ENCODE measurements around the gene VPS51. TPM values are rescaled to one million over a fixed set of nuclear protein-coding genes. Genes with fewer than 3 reads are reported as not detected.
A peak's percentile ranks its signal among the peaks of the same experiment; 100 is the strongest.

Gene VPS51
- total and polyA plus RNA-seq, 5 donors from 2014 or later = 84.2 to 234 (median 96.9) TPM

DNA sequence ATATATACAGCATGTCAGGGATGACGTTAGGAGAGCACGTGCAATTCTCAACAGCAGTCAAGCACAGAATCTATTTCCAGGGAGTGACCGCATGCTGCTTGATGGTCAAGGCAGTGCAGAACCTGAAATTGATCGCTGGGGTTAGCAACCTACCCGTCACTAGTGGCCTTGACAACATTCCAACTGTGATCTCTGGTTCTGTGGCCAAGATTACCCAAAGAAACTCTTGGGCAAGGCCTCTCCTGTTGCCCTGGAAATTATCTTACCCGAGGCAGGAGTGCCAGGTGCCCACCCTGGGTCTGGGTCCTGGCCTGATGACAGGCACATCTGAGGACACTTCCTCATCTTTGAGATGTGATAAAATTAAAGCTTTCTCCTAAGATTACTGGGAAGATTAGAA is 17.8 kb downstream of the VPS51 start:
- no peak overlapping the region for H3K27ac ChIP-seq (ENCODE audit: insufficient read depth, low read length, poor library complexity, severe bottlenecking)

DNA sequence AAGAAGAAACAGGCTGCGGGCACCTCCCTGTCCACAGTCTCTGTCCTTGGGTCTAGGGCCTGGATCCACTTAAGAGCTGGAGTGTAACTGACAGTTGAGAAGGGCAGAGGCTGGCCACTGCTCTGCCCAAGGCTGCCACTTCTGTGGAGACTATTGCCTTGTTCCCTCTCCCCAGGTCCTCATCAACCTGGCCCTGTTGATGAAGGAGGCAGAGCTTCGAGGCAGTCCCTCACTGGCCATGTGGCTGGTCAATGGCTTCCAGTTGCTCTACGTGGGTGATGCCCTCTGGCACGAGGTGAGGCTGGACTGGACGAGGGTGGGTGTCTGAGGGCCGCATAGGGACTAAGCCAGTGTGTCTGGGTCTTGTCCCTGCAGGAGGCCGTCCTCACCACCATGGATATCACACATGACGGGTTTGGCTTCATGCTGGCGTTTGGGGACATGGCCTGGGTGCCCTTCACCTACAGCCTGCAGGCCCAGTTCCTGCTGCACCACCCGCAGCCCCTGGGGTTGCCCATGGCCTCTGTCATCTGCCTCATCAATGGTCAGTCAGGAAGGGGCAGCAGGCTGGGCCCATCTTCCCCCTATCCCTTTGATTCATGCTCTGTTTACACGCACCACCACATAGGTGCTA is 18.6 kb downstream of the VPS51 start:
- H3K4me1 Mint-ChIP-seq = peaks cover 4 to 68% (median 33%) of the 10 kb centered on the region in 4 donors
- peaks cover 5% of the 10 kb centered on the region for H3K27me3 Mint-ChIP-seq
- no peak overlapping the region for H3K27ac ChIP-seq (ENCODE audit: insufficient read depth, low read length, poor library complexity, severe bottlenecking)
- peaks cover 16% of the 10 kb centered on the region for H3K36me3 Mint-ChIP-seq
- H3K36me3 ChIP-seq (ENCODE audit: control insufficient read depth, insufficient read depth, low read length) = peaks cover 14% of the 10 kb centered on the region
- H3K9me3 Mint-ChIP-seq = no peaks in the 10 kb centered on the region
- peak overlapping the region in 1 of 3 donors; percentile 32 for H3K27ac Mint-ChIP-seq
- H3K4me3 Mint-ChIP-seq = peak overlapping the region; percentile 15 to 91 (median 86)
- DNase-seq (no peak), ATAC-seq (ENCODE audit: low read depth in 2 of 2) (no peak)
- H3K27me3 ChIP-seq (ENCODE audit: control insufficient read depth, insufficient read depth, low read length) = no peaks in the 10 kb centered on the region
- no peaks in the 10 kb centered on the region for H3K9me3 ChIP-seq (ENCODE audit: control insufficient read depth in 2 of 2, low read length in 2 of 2)
- H3K4me1 ChIP-seq (ENCODE audit: control insufficient read depth, insufficient read depth, low read length, poor library complexity, severe bottlenecking) = peaks cover 55% of the 10 kb centered on the region
- H3K4me3 ChIP-seq (ENCODE audit: low read depth, low read length) = no peak overlapping the region

More for the DNA sequence above, 17.8 kb downstream of the VPS51 start:
- H3K4me3 Mint-ChIP-seq = peak overlapping the region; percentile 27 to 91 (median 86)
- H3K4me3 ChIP-seq (ENCODE audit: low read depth, low read length) = no peak overlapping the region
- H3K27me3 ChIP-seq (ENCODE audit: control insufficient read depth, insufficient read depth, low read length) = no peaks in the 10 kb centered on the region
- H3K36me3 ChIP-seq (ENCODE audit: control insufficient read depth, insufficient read depth, low read length) = peaks cover 17% of the 10 kb centered on the region
- DNase-seq (no peak), ATAC-seq (ENCODE audit: low read depth in 2 of 2) (no peak)
- H3K4me1 Mint-ChIP-seq = peaks cover 4 to 66% (median 32%) of the 10 kb centered on the region in 4 donors
- peaks cover 5% of the 10 kb centered on the region for H3K27me3 Mint-ChIP-seq
- H3K9me3 ChIP-seq (ENCODE audit: control insufficient read depth in 2 of 2, low read length in 2 of 2) = no peaks in the 10 kb centered on the region
- no peaks in the 10 kb centered on the region for H3K9me3 Mint-ChIP-seq
- H3K27ac Mint-ChIP-seq = peak overlapping the region in 2 of 3 donors; percentile 86 to 89
- H3K36me3 Mint-ChIP-seq = peaks cover 13% of the 10 kb centered on the region
- H3K4me1 ChIP-seq (ENCODE audit: control insufficient read depth, insufficient read depth, low read length, poor library complexity, severe bottlenecking) = peaks cover 55% of the 10 kb centered on the region

DNA sequence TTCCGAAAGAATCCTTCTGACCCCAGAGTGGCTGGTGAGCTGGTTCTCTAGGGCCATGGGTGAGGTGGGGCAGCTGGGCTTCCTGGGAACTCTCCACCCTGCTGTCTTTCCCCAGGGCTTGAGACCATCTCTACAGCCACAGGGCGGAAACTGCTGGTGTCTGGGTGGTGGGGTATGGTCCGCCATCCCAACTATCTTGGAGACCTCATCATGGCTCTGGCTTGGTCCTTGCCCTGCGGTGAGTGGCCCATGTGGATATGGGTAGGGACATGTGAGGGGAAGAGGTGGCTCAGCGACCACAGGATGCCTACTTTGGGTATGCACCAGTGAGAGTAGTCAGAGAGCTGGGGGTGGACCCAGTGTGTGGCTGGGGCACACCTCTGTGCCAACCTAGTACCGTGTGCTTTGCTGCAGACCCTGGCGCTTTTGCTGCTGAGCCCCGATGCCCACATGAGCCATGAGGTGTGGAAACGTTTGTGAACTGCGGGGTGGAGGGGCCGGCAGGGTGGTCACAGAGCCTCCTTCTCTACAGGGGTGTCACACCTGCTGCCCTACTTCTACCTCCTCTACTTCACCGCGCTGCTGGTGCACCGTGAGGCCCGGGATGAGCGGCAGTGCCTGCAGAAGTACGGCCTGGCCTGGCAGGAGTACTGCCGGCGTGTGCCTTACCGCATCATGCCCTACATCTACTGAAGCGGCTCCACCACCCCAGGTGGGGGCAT is 19.5 kb downstream of the VPS51 start:
- DNase-seq (no peak), ATAC-seq (ENCODE audit: low read depth in 2 of 2) (no peak)
- peak overlapping the region; percentile 77 to 93 (median 88) for H3K4me3 Mint-ChIP-seq
- no peak overlapping the region for H3K4me3 ChIP-seq (ENCODE audit: low read depth, low read length)
- peaks cover 5% of the 10 kb centered on the region for H3K27me3 Mint-ChIP-seq
- H3K9me3 Mint-ChIP-seq = no peaks in the 10 kb centered on the region
- H3K36me3 Mint-ChIP-seq = peaks cover 21% of the 10 kb centered on the region
- no peaks in the 10 kb centered on the region for H3K9me3 ChIP-seq (ENCODE audit: control insufficient read depth in 2 of 2, low read length in 2 of 2)
- peaks cover 20% of the 10 kb centered on the region for H3K36me3 ChIP-seq (ENCODE audit: control insufficient read depth, insufficient read depth, low read length)
- peaks cover 4 to 71% (median 29%) of the 10 kb centered on the region in 4 donors for H3K4me1 Mint-ChIP-seq
- H3K27ac Mint-ChIP-seq = peak overlapping the region; percentile 25 to 95 (median 32)
- peaks cover 53% of the 10 kb centered on the region for H3K4me1 ChIP-seq (ENCODE audit: control insufficient read depth, insufficient read depth, low read length, poor library complexity, severe bottlenecking)
- no peaks in the 10 kb centered on the region for H3K27me3 ChIP-seq (ENCODE audit: control insufficient read depth, insufficient read depth, low read length)
- H3K27ac ChIP-seq (ENCODE audit: insufficient read depth, low read length, poor library complexity, severe bottlenecking) = peak overlapping the region; percentile 96

DNA sequence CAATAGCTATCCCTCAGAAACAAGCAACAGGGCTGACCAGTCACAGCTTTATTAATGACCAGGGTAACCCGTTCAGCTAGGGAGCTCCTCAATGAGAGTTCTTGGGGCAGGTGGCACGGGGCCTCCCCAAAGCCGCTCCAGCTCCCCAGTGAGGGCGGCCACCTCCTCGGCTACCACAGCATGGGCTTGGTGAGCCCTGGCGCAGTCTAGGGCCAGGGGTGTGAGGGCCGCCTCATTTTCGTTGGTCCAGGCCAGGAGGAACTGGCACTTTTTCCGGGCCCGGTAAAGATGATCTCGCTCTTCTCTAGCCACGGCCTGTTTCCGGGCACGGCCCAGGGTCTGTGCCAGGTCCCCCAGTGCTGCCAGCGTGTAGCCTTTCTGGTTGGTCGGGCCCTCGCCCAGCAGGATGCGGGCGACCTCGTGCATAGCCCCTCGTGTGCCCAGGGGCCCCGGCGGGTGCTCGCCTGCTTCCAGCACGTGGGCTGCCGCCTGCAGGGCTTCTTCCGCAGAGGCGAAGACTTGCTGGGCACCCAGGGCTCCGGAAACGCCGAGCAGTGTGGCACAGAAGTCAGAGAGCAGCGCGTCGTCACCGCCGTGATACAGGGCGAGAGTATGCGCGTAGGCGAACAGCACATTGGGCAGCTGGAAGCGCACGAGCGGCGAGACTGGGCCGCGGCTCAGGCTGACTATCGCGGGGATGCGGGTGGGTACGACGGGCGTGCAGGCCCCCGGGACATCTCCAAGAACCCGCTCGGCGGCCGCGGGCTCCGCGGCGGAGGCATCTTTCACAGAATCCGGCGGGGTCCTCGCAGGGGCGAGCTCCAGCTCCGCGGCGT is 20.6 kb downstream of the VPS51 start:
- H3K9me3 Mint-ChIP-seq = no peaks in the 10 kb centered on the region
- Histone ChIP-seq H3K9me3 (ENCODE audit: control insufficient read depth in 2 of 2, low read length in 2 of 2) (no peaks in the 10 kb centered on the region), H3K27ac (ENCODE audit: insufficient read depth, low read length, poor library complexity, severe bottlenecking) (peak overlapping the region; percentile 96), H3K4me3 (ENCODE audit: low read depth, low read length) (peak overlapping the region; percentile 13), H3K36me3 (ENCODE audit: control insufficient read depth, insufficient read depth, low read length) (peaks cover 28% of the 10 kb centered on the region), H3K4me1 (ENCODE audit: control insufficient read depth, insufficient read depth, low read length, poor library complexity, severe bottlenecking) (peaks cover 53% of the 10 kb centered on the region), H3K27me3 (ENCODE audit: control insufficient read depth, insufficient read depth, low read length) (no peaks in the 10 kb centered on the region)
- H3K4me3 Mint-ChIP-seq = peak overlapping the region; percentile 90 to 96 (median 92)
- peaks cover 27% of the 10 kb centered on the region for H3K36me3 Mint-ChIP-seq
- peak; percentile 13 to 30 for ATAC-seq (ENCODE audit: low read depth in 2 of 2)
- H3K4me1 Mint-ChIP-seq = peaks cover 4 to 67% (median 26%) of the 10 kb centered on the region in 4 donors
- H3K27ac Mint-ChIP-seq = peak overlapping the region; percentile 43 to 97 (median 95)
- peak; percentile 43 to 84 (median 71) for DNase-seq
- peaks cover 5% of the 10 kb centered on the region for H3K27me3 Mint-ChIP-seq

GRCh38 chr11:65117206-65118096 is 21.4 kb downstream of the VPS51 start, which contains the start of gene ZNHIT2:
ZNHIT2 (minus strand) TSS chr11:65117701; CDS start chr11:65117653, 48 bp downstream.
- peaks cover 10 to 70% (median 27%) of the 10 kb centered on the region in 4 donors for H3K4me1 Mint-ChIP-seq
- H3K9me3 Mint-ChIP-seq = peaks cover 0 to 1% (median 0%) of the 10 kb centered on the region in 7 donors
- H3K27ac Mint-ChIP-seq = peak within 1 kb of the TSS; percentile 92 to 97 (median 95)
- H3K27me3 ChIP-seq (ENCODE audit: control insufficient read depth, insufficient read depth, low read length) = no peaks in the 10 kb centered on the region
- H3K4me3 ChIP-seq (ENCODE audit: low read depth, low read length) = peak within 1 kb of the TSS; percentile 41
- H3K4me1 ChIP-seq (ENCODE audit: control insufficient read depth, insufficient read depth, low read length, poor library complexity, severe bottlenecking) = peaks cover 48% of the 10 kb centered on the region
- H3K4me3 Mint-ChIP-seq = peak within 1 kb of the TSS; percentile 90 to 96 (median 92)
- peak; percentile 99 to 100 (median 100) for DNase-seq
- H3K27me3 Mint-ChIP-seq = peaks cover 5% of the 10 kb centered on the region
- peak within 1 kb of the TSS; percentile 96 for H3K27ac ChIP-seq (ENCODE audit: insufficient read depth, low read length, poor library complexity, severe bottlenecking)
- no peaks in the 10 kb centered on the region for H3K9me3 ChIP-seq (ENCODE audit: control insufficient read depth in 2 of 2, low read length in 2 of 2)
- H3K36me3 ChIP-seq (ENCODE audit: control insufficient read depth, insufficient read depth, low read length) = peaks cover 28% of the 10 kb centered on the region
- peaks cover 35% of the 10 kb centered on the region for H3K36me3 Mint-ChIP-seq
- peak; percentile 71 to 74 for ATAC-seq (ENCODE audit: low read depth in 2 of 2)

DNA sequence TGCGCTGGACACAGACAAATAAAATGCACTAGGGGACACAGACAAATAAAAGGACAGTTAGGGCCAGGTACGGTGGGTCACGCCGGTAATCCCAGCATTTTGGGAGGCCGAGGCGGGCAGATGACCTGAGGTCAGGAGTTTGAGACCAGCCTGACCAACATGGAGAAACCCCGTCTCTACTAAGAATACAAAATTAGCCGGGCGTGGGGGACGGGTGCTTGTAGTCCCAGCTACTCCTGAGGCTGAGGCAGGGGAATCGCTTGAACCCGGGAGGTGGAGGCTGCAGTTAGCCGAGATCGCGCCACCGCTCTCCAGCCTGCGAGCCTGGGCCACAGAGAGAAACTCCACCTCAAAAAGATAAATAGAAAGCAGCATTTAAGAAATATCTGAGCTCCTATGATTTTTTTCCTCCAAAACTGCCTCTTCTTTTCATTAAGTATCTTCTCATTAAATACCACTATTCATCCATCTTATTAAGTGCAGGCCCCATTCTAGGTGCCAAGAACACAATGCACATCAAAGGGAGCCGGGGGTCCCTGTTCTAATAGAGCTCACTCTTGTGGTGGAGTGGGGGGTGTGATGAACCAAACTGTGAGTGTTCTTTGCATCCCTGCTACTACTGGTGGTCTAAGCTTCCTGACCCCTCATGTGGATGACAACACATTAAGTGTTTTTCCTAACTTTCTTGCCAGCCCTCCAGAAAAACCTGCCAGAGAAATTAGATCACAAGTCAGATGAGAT is 22.3 kb downstream of the VPS51 start:
- peaks cover 0 to 1% (median 0%) of the 10 kb centered on the region in 7 donors for H3K9me3 Mint-ChIP-seq
- peaks cover 28% of the 10 kb centered on the region for H3K36me3 ChIP-seq (ENCODE audit: control insufficient read depth, insufficient read depth, low read length)
- H3K4me1 Mint-ChIP-seq = peaks cover 10 to 71% (median 29%) of the 10 kb centered on the region in 4 donors
- H3K27me3 ChIP-seq (ENCODE audit: control insufficient read depth, insufficient read depth, low read length) = no peaks in the 10 kb centered on the region
- H3K4me1 ChIP-seq (ENCODE audit: control insufficient read depth, insufficient read depth, low read length, poor library complexity, severe bottlenecking) = peaks cover 48% of the 10 kb centered on the region
- peak overlapping the region; percentile 92 to 95 (median 94) for H3K27ac Mint-ChIP-seq
- DNase-seq = no peak
- peak overlapping the region; percentile 96 for H3K27ac ChIP-seq (ENCODE audit: insufficient read depth, low read length, poor library complexity, severe bottlenecking)
- H3K9me3 ChIP-seq (ENCODE audit: control insufficient read depth in 2 of 2, low read length in 2 of 2) = no peaks in the 10 kb centered on the region
- peaks cover 35% of the 10 kb centered on the region for H3K36me3 Mint-ChIP-seq
- H3K4me3 Mint-ChIP-seq = peak overlapping the region; percentile 90 to 94 (median 92)
- no peak overlapping the region for H3K4me3 ChIP-seq (ENCODE audit: low read depth, low read length)
- H3K27me3 Mint-ChIP-seq = peaks cover 5% of the 10 kb centered on the region
- ATAC-seq (ENCODE audit: low read depth in 2 of 2) = no peak

All from CD4-positive, CD25-positive, alpha-beta regulatory T cell (primary cell).